Measurements from ENCODE around the gene HNRNPUL1.
A peak's percentile ranks its signal among the peaks of the same experiment; 100 is the strongest.
"Not testable (repeated sequence)": the region's sequence is repeated elsewhere in the genome, so short reads cannot be mapped to it uniquely, and the experiment has no call there.

The HNRNPUL1 gene

DNA sequence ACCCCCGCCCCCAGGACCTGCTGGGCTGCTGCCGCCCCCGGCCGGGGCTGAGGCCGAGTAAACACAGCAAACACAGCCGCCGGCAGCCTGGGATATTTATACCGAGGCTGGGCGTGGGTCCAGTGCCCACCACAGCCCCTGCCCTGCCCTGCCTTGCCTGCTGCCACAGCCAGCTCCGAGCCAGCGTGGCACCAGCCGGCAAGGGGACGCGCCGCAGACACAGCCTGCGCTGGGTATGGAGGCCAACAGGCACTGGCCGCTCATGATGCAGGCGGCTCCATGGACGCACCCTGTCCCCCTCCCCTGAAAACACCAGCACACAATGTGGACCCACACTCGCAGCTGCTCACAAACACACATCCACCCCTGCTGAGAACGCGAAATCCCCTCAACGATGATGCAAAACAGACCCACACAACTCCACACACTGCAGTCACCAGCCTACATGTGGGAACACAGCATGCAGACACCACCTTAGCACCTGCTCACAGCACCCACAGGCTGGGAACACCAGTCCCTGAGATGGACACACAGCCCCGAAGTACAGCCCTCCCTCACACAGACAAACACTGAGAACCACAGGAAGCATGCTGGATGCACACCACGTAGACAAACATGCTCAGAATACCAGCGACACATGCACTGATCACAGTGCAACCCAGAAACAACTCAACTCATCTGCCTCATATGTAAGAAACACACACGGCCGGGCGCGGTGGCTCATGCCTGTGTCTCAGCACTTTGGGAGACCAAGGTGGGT is 62.0 kb downstream of the HNRNPUL1 start:
- no peak for DNase-seq (ENCODE audit: low spot score)

GRCh38 chr19:41327076-41327575 is 63.0 kb downstream of the HNRNPUL1 start:
- DNase-seq (ENCODE audit: low spot score), result no peak

DNA sequence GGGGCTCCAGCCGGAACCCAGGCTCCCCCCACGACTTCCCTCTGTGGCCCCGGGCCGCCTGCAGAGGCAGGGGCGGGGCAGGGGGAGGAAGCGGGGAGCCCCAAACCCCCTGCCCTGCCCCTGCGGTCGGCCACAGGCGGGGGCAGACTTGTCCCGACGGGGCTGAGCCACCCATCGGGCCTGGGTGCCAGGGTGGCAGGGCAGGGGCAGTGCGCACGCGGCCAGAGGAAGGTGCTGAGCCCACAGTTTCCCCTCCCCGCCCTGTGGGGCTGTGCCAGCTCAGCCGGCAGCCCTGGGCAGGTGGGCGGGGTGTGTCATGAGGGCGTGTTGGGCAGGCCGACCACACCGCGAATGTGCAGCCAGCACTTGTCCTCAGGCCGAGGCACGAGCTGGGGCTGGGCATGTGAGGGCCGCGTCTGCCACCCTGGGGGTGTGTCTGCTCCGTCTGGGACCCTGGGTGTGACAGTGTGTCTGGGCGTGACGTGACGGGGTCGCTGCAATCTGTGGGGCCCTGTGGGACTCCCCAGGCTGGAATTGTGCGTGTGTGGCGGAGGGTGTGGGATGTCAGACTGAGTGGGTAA is 63.5 kb downstream of the HNRNPUL1 start:
- DNase-seq (ENCODE audit: low spot score), result peak; percentile 50

DNA sequence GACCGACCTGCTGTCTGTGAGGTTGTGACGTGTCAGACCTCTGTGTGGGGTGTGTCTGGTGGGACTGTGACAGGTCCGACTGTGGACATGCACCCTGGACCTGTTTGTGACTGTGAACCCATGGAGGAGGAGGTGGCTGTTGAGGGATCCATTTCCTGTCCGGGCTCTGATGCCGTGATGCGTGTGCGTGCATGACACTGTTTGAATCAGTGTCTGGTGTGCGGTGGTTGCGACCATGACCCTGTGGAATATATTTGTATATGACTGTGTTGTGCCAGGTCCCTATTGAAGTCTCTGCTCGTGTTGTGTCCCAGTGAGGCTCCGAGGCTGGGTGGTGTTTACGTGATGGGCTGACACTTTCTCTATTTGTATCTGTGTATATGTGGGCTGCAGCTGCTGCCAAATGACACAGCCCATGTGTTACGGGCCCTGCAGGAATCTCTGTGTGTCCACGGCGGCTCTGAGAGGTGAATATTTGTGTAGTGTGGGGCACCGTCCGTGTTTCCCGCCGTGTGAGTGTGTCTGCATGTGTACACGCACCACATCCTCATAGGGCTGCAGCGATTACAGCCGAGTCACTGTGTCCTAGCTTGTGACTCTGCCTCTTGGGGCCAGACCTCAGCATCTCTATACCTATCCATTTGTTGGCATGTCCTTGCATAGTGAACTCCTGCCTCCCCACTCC is 64.1 kb downstream of the HNRNPUL1 start:
- DNase-seq (ENCODE audit: low spot score), result no peak

GRCh38 chr19:41328842-41329225 is 64.7 kb downstream of the HNRNPUL1 start:
- DNase-seq (ENCODE audit: low spot score), result no peak

DNA sequence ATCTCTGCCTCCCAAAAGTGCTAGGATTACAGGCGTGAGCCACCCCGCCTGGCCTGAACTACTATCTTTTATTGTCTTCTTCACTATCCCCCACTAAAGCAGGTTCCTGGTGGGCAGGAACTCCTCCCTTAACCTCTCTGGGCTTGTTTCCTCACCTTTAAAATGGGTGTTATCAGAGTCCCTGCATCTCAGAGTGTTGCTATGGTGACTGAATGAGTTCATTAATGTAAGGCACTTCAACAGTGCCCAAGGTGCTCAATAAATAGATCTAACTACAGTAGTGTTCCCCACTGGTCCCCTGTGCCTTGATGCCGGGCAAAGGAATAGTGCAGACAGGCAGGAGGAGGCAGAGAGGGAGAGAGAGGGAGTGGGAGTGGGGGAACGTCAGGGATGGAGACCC is 66.3 kb downstream of the HNRNPUL1 start:
- DNase-seq (ENCODE audit: low spot score), result no peak

DNA sequence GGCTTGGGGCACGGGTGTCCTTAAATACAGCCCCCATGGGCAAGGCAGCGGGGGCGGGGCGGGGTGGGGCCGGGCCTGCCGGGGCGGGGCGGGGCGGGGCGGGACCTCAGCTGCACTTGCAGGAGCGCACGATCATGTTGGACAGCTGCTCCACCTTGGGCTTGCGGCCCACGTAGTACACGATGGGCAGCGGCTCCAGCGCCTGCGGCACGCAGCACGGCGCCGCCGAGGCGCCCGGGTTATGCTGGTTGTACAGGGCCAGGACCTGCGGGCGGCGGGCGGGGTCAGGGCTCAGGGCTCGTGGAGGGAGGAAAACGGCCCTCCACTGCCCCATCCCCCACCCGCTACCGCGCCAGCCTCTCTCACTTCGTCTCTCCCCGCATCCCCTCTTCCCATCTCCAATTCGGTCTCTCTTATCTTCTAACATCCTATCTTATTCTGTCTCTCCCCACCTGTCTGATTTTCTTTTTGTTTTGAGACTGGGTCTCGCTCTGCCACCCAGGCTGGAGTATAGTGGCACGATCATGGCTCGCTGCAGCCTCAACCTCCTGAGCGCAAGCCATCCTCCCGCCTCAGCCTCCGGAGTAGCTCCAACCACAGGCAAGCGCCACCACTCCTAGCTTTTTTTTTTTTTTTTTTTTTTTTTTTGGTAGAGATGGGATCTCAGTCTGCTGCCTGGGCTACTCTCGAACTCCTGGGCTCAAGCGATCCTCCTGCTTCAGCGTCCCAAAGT is 66.9 kb downstream of the HNRNPUL1 start:
- DNase-seq (ENCODE audit: low spot score), result no peak

DNA sequence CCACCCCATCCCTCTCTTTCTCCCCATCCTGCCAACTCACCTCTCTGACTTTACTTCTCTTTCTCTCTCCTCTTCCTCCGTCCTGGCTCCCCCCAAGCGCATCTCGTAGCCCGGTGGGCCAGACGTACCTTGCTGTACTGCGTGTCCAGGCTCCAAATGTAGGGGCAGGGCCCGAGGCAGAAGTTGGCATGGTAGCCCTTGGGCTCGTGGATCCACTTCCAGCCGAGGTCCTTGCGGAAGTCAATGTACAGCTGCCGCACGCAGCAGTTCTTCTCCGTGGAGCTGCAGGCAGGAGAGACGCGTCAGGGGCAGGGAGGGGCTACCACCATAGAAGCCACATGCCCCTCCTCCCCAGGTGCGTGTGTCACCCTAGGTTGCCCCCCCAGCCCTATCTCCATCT is 67.8 kb downstream of the HNRNPUL1 start:
- DNase-seq (ENCODE audit: low spot score), result no peak

GRCh38 chr19:41332468-41332867 is 68.3 kb downstream of the HNRNPUL1 start:
- DNase-seq (ENCODE audit: low spot score), result no peak

- no peak for DNase-seq (ENCODE audit: low spot score)
These were observed 70.6 kb downstream of the HNRNPUL1 start for GRCh38 chr19:41334793-41335192.

GRCh38 chr19:41335467-41335866 is 71.3 kb downstream of the HNRNPUL1 start:
- DNase-seq (ENCODE audit: low spot score), result no peak

- no peak for DNase-seq (ENCODE audit: low spot score)
These were observed 75.8 kb downstream of the HNRNPUL1 start for GRCh38 chr19:41339936-41340335.

GRCh38 chr19:41341669-41342490 is 77.7 kb downstream of the HNRNPUL1 start:
- DNase-seq (ENCODE audit: low spot score), result no peak

DNA sequence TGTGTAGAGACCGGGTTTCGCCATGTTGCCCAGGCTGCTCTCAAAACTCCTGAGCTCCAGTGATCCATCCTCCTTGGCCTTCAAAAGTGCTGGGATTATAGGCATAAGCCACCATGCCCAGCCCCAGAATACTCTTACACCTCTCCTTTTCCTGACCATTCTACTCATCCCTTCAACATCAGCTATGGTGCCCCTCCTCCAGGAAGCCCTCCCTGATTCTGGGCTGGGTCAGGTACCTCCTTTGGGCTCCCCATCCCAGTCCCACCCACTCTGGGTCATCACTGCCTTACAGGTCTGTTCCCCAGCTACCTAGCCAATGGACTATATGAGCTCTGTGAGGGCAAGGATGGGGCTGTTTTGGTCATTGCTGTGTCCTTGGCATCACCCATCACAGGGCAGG is 80.0 kb downstream of the HNRNPUL1 start:
- no peak for DNase-seq (ENCODE audit: low spot score)

DNA sequence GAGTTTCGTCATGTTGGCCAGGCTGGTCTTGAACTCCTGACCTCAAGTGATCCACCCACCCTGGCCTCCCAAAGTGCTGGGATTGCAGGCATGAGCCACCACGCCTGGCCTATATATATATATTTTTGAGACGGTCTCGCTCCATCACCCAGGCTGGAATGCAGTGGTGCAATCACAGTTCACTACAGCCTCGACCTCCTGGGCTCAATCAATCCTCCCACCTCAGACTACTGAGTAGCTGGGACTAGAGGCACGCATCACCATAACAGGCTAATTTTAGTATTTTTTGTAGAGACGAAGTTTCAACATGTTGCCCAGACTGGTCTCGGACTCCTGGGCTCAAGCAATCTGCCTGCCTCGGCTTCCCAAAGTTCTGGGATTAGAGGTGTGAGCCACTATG is 82.7 kb downstream of the HNRNPUL1 start:
- not testable (repeated sequence) for DNase-seq (ENCODE audit: low spot score)

DNA sequence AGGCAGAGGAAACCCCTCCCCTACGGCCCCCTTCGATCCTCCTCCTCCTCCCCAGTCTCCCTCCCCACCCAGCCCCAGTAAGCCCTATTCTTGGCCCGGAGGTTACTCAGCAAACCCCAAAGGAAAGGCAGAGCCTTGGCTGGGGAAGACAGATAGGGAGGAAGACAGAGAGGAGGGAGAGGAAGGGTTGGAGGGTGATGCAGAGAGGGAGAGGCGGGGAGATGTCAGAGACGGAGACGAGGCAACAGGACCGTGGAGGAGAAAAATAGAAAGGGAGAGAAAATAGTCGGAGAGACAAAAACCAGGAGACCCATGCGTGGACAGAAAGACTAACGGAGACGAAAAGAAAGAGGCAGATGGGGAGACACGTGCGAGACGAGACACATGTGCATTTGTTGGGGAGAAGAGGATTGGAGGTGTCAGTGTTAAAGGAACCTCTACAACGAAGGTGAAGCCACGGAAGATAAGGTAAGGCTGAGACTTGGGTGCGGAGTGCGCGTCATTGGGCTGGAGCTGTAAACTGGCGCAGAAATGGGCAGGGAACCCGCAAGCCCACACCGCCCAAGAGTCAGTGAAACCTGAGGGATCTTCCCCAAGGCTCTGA is 86.7 kb downstream of the HNRNPUL1 start:
- DNase-seq (ENCODE audit: low spot score), result no peak

DNA sequence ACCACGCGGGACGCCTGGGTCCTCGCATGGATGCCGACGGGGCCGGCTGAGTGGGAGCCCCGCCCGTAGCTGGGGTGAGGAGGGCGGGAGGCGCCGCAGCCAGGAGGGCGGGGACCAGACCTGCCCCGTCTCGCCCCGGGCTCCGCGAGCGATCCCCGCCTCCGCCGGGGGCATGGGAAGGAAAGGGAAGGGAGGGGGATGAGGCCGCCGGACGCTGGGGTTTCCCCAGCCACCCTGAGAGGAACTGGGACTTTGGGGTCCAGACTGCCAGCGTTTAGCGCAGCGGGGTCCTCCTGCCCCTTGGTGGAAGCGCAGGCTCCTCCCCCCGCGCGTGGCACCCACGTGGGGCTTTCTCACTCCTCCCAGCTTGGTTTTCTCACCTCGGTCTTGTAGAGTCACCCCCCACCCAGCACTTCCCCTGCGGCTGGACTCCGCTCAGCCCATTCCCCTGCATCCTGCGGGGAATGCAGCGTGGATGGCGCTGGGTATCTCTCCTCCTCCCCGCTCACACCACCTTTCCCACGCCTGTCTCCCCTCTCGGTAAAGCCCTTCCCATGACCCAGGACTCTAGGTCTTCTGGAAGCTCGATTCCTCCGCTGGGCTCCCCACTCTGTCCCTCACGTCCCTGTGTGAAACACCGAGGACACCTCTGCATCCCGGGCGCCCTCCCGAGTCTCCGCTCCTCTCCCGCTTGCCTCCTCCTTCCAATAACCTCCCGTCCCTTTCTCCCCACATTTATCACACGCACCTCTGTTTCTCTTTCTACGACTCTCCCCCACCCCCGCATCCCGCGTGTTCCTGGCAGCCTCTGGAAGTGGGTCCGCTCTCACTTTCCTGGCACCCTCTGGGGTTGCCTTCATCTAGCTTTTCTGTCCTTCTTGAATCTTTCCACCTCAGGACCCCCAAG is 87.4 kb downstream of the HNRNPUL1 start:
- DNase-seq (ENCODE audit: low spot score), result peak; percentile 51

DNA sequence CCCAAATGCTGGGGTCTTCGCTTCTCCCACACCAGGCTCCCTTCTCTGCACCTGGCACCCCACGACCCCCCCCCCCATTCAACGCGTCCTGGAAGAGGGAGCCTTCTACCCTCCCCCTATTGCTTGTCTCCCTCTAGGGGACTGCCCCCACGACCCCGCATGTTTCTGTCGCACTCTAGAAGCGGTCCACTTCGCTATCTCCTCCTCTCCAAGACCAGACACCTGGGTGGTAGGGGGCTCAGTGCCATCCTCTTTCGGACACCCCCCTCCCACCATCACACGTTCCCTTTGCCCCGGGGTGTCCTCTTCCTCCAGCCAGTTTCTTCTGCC is 88.1 kb downstream of the HNRNPUL1 start:
- DNase-seq (ENCODE audit: low spot score), result no peak

GRCh38 chr19:41352609-41353465 is 88.7 kb downstream of the HNRNPUL1 start:
- peak; percentile 79 for DNase-seq (ENCODE audit: low spot score)
